ENCODE data around the gene MEF2D.

- TF ChIP-seq CTCF (conservative IDR thresholded peaks at IDR 0.05; ENCODE audit: low read depth, low read length) (no peak), EZH2 (IDR thresholded peaks at IDR 0.05; ENCODE audit: borderline replicate concordance, low read depth, low read length, poor library complexity, severe bottlenecking) (no peak)
Measured at GRCh38 chr1:156496211-156496761, 4.3 kb downstream of the MEF2D start.

Data from A673 (cell line).